Ishikawa (cell line): ENCODE measurements around the gene ABHD12.

Experiments used
- CREB1 ChIP-seq: IDR thresholded peaks from 2 replicates; pipeline ENCODE4 v1.6.1; 2012; ENCODE audit warnings: low read depth
- EGR1 ChIP-seq: IDR thresholded peaks from 2 replicates; pipeline ENCODE4 v1.6.1; 2012
- FOXM1 ChIP-seq: IDR thresholded peaks from 2 replicates; pipeline ENCODE4 v1.6.1; 2012; ENCODE audit warnings: low read depth, borderline replicate concordance
- NFIC ChIP-seq: IDR thresholded peaks from 2 replicates; pipeline ENCODE4 v1.6.1; 2012
- RAD21 ChIP-seq: IDR thresholded peaks from 2 replicates; pipeline ENCODE4 v1.6.1; 2012; ENCODE audit warnings: low read depth
- REST ChIP-seq: IDR thresholded peaks from 2 replicates; pipeline ENCODE4 v1.6.1; 2012; ENCODE audit warnings: low read depth, mild to moderate bottlenecking
- TEAD4 ChIP-seq: IDR thresholded peaks from 2 replicates; pipeline ENCODE4 v1.6.1; 2012
- TF ChIP-seq, protein P1 (sequence below): IDR thresholded peaks from 2 replicates; pipeline ENCODE4 v1.6.1; 2012

DNA sequence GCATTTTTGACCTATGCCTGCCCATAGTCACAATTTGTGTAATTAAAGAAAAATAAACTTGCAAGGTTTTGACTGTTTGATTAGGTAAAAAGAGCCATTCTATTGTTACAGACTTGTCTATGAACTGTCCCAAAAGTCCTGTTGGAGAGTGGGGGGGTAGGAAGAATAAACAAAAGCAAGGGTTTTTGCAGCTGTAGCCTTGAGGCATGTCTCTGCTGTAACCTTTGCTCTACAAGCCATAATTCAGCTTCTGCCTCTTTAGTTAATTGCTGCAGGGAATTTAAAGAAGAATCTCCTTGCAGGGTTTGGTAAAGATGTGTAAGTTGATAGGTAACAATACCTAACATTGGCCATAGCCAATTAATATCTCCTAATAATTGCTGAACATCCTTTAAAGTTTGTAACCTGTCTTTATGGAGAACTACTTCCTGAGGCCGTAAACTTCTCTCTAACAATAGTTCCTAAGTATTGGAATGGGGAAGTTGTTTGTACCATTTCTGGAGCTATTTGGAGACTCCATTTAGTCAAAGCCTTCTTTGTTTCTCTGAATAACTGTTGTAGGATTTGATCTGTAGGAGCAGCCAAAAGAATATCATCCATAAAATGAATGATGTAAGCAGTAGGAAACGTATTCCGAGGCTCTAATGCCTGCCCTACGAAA lies 7.9 kb upstream of the ABHD12 start:
- TF ChIP-seq RAD21, result no peak
- no peak for TF ChIP-seq CREB1
- TF ChIP-seq EGR1, result no peak
- TF ChIP-seq, protein P1, sequence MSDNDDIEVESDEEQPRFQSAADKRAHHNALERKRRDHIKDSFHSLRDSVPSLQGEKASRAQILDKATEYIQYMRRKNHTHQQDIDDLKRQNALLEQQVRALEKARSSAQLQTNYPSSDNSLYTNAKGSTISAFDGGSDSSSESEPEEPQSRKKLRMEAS, result no peak
- no peak for TF ChIP-seq REST
- no peak for TF ChIP-seq TEAD4
- TF ChIP-seq NFIC, result no peak
- no peak for TF ChIP-seq FOXM1
